ENCODE results near the gene CHIT1.

The CHIT1 gene

DNA sequence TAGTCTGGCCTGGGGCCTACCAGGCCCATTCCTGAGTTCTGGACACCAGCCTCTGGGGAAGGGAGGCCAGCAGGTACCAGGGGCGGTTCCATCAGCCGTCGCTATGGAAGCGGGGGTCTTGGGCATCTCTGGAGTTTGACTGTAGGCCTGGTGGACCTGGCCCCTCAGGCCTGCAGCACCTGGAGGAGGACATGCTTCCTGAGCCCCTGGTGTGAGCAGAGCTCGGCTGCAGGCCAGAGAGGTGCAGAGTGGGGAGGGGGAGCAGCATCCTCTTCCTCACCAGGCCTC, 61.6 kb downstream of the CHIT1 start (continued):
- TF ChIP-seq PATZ1 (CRISPR knock-in tag; IDR thresholded peaks at IDR 0.05; ENCODE audit: borderline replicate concordance) (no peak), ESRRG (CRISPR knock-in tag; IDR thresholded peaks at IDR 0.05) (no peak), CSDC2 (CRISPR knock-in tag; IDR thresholded peaks at IDR 0.05) (no peak), POU6F1 (CRISPR knock-in tag; IDR thresholded peaks at IDR 0.05; ENCODE audit: borderline replicate concordance, low read depth) (no peak), ZNF70 (CRISPR knock-in tag; IDR thresholded peaks at IDR 0.05) (no peak), PPARA (CRISPR knock-in tag; IDR thresholded peaks at IDR 0.05; ENCODE audit: borderline replicate concordance) (no peak), GLIS3 (CRISPR knock-in tag; IDR thresholded peaks at IDR 0.05) (no peak), ZC3H10 (CRISPR knock-in tag; IDR thresholded peaks at IDR 0.05) (no peak)

DNA sequence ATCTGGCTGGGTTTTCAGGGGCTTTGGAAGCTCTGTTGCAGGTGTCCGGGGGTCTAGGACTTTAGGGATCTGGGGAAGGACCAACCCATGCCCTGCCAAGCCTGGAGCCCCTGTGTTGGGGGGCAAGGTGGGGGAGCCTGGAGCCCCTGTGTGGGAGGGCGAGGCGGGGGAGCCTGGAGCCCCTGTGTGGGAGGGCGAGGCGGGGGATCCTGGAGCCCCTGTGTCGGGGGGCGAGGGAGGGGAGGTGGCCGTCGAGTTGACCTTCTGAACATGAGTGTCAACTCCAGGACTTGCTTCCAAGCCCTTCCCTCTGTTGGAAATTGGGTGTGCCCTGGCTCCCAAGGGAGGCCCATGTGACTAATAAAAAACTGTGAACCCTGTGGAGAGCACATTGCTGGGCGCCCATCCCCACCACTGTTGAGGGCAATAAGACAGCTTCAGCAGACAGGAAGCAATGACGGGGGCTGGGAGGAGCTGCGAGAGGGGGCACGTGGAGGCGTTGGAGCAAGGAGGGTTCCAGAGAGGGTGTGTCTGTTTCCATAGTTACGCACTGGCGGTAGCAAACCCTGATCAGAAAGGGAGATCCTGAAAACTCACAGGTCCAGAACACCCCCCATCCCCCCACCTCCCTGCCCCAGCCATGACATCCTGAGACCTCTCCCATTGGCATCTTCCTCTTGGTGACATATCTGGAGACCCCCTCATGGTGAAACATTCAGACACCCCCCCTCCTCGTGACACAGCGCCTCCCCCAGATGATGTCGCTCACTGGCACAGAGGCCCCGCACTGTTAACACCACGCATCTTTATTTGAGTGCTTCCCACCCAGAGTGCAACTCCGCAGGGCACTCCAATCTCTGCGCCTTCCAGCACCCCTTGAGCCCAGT, 62.2 kb downstream of the CHIT1 start:
- ATAC-seq: no peak
- TF ChIP-seq ZNF8 (CRISPR knock-in tag; IDR thresholded peaks at IDR 0.05): no peak
- TF ChIP-seq SNAI2 (CRISPR knock-in tag; IDR thresholded peaks at IDR 0.05): no peak
- no peak for TF ChIP-seq ISL1 (CRISPR knock-in tag; IDR thresholded peaks at IDR 0.05)
- no peak for TF ChIP-seq BACH2 (CRISPR knock-in tag; IDR thresholded peaks at IDR 0.05; ENCODE audit: borderline replicate concordance)
- TF ChIP-seq ZNF565 (CRISPR knock-in tag; conservative IDR thresholded peaks at IDR 0.05; ENCODE audit: low read depth): no peak
- TF ChIP-seq RARB (CRISPR knock-in tag; IDR thresholded peaks at IDR 0.05): no peak

- TF ChIP-seq BACH2 (CRISPR knock-in tag; IDR thresholded peaks at IDR 0.05; ENCODE audit: borderline replicate concordance): no peak
- TF ChIP-seq CSRNP3 (CRISPR knock-in tag; IDR thresholded peaks at IDR 0.05): no peak
- TF ChIP-seq PATZ1 (CRISPR knock-in tag; IDR thresholded peaks at IDR 0.05; ENCODE audit: borderline replicate concordance): no peak
- TF ChIP-seq SNAI2 (CRISPR knock-in tag; IDR thresholded peaks at IDR 0.05): no peak
- TF ChIP-seq ISL1 (CRISPR knock-in tag; IDR thresholded peaks at IDR 0.05): no peak
- no peak for TF ChIP-seq CSDC2 (CRISPR knock-in tag; IDR thresholded peaks at IDR 0.05)
- no peak for TF ChIP-seq TSHZ2 (CRISPR knock-in tag; IDR thresholded peaks at IDR 0.05)
- TF ChIP-seq ZNF70 (CRISPR knock-in tag; IDR thresholded peaks at IDR 0.05): no peak
- no peak for TF ChIP-seq GLIS3 (CRISPR knock-in tag; IDR thresholded peaks at IDR 0.05)
- no peak for TF ChIP-seq ZNF565 (CRISPR knock-in tag; conservative IDR thresholded peaks at IDR 0.05; ENCODE audit: low read depth)
- no peak for TF ChIP-seq RARB (CRISPR knock-in tag; IDR thresholded peaks at IDR 0.05)
- no peak for TF ChIP-seq POU6F1 (CRISPR knock-in tag; IDR thresholded peaks at IDR 0.05; ENCODE audit: borderline replicate concordance, low read depth)
- TF ChIP-seq ZC3H10 (CRISPR knock-in tag; IDR thresholded peaks at IDR 0.05): no peak
- TF ChIP-seq, protein P1, sequence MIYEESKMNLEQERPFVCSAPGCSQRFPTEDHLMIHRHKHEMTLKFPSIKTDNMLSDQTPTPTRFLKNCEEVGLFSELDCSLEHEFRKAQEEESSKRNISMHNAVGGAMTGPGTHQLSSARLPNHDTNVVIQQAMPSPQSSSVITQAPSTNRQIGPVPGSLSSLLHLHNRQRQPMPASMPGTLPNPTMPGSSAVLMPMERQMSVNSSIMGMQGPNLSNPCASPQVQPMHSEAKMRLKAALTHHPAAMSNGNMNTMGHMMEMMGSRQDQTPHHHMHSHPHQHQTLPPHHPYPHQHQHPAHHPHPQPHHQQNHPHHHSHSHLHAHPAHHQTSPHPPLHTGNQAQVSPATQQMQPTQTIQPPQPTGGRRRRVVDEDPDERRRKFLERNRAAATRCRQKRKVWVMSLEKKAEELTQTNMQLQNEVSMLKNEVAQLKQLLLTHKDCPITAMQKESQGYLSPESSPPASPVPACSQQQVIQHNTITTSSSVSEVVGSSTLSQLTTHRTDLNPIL (CRISPR knock-in tag; IDR thresholded peaks at IDR 0.05; ENCODE audit: low read depth): no peak
- no peak for TF ChIP-seq PPARA (CRISPR knock-in tag; IDR thresholded peaks at IDR 0.05; ENCODE audit: borderline replicate concordance)
- no peak for TF ChIP-seq ARNTL (CRISPR knock-in tag; IDR thresholded peaks at IDR 0.05; ENCODE audit: borderline replicate concordance, low read depth)
These were observed 63.1 kb downstream of the CHIT1 start for GRCh38 chr1:203166192-203166940.

More at GRCh38 chr1:203166192-203166940, 63.1 kb downstream of the CHIT1 start:
- ATAC-seq: no peak; the same call in 2 of the 3 replicates
